HL-60 (cell line): ENCODE measurements around the gene CRYM.

ENCODE experiments used
- CTCF ChIP-seq: IDR thresholded peaks from one replicate; pipeline ENCODE4 v1.5.1; 2011; ENCODE audit warnings: low read length, control low read depth, inconsistent platforms; ENCODE audit not compliant: insufficient read depth
- GABPA ChIP-seq: IDR thresholded peaks from 2 replicates; pipeline ENCODE4 v1.6.1; 2012; ENCODE audit warnings: low read depth
- POLR2AphosphoS5 ChIP-seq: IDR thresholded peaks from 2 replicates; pipeline ENCODE4 v1.6.1; 2012; ENCODE audit warnings: low read depth
- REST ChIP-seq: IDR thresholded peaks from 2 replicates; pipeline ENCODE4 v1.6.1; 2012; ENCODE audit warnings: low read depth; ENCODE audit not compliant: insufficient replicate concordance

- TF ChIP-seq CTCF = no peak
- no peak for TF ChIP-seq POLR2AphosphoS5
- no peak for TF ChIP-seq REST
- TF ChIP-seq GABPA = no peak
These were observed 61.0 kb downstream of the CRYM start for GRCh38 chr16:21217121-21217520.
